Psoas muscle (tissue), 8 donors: ENCODE measurements around the gene NUP153. TPM values are rescaled to one million over a fixed set of nuclear protein-coding genes. Genes with fewer than 3 reads are reported as not detected.
"Not testable (repeated sequence)": the region's sequence is repeated elsewhere in the genome, so short reads cannot be mapped to it uniquely, and the experiment has no call there.

Experiments
- ATAC-seq, 4 donors: fragments of 200-7000 bp; cut with Tn5 transposase; one replicate each; pipeline ENCODE4 v1.9.1; 2020; ENCODE audit warnings: moderate library complexity in 3 of 4, mild to moderate bottlenecking in 2 of 4
- DNase-seq, 2 donors: peaks; one replicate each; pipeline ENCODE4 v3.0.0-alpha.2; 2020
- H3K27ac ChIP-seq: fragments of 200-600 bp; one replicate; pipeline ENCODE4 v1.8.0; 2022
- H3K27me3 ChIP-seq, 3 donors: fragments of 200-600 bp in 1 of 3; one replicate each; pipeline versions ENCODE4 v1.6.1 to v1.8.0; 2013 to 2022; ENCODE audit warnings: low read length in 2 of 3, mild to moderate bottlenecking in 2 of 3, moderate library complexity in 1 of 3; ENCODE audit not compliant: insufficient read depth in 3 of 3
- H3K36me3 ChIP-seq, 2 donors: fragments of 200-600 bp in 1 of 2; one replicate each; pipeline versions ENCODE4 v1.6.1 to v1.8.0; 2013 to 2022; ENCODE audit warnings: low read depth in 1 of 2, mild to moderate bottlenecking in 1 of 2, moderate library complexity in 1 of 2; ENCODE audit not compliant: insufficient read depth in 1 of 2
- H3K4me1 ChIP-seq: fragments of 200-600 bp; one replicate; pipeline ENCODE4 v1.8.0; 2022
- H3K4me3 ChIP-seq: fragments of 200-600 bp; one replicate; pipeline ENCODE4 v1.8.0; 2022; ENCODE audit warnings: mild to moderate bottlenecking
- H3K9me3 ChIP-seq: fragments of 200-600 bp; one replicate; pipeline ENCODE4 v1.8.0; 2022
- CTCF ChIP-seq: fragments of 200-600 bp; IDR thresholded peaks from one replicate; pipeline ENCODE4 v1.8.0; 2022; ENCODE audit warnings: antibody characterized with exemption
- WGBS, 3 donors: extraction: QIAGEN DNeasy Blood & Tissue Kit; methylation state at CpG; one replicate each; pipeline versions ENCODE4 v1.1.6 to v1.1.7; 2013; 5-methylcytosine and 5-hydroxymethylcytosine counted together
- intact Hi-C, 2 donors: fragments of 100-400 bp; cut with DNase I; formaldehyde crosslinking; loops; one replicate each; pipeline versions ENCODE4 v1.11.0 to v1.14.2; 2022
- polyA plus RNA-seq, 3 donors: library from polyadenylated mRNA; stranded (reverse); fragments of 200-250 nt; gene quantifications; one replicate each; pipeline ENCODE4 v1.2.3, GENCODE V29; 2013
- total RNA-seq, 4 donors: library from RNA; stranded (reverse); fragmentation: NEBNext Ultra II Directional in 2 of 4; extraction: Animal tissue kit (Norgen Biotek cat#: 25700) in 2 of 4; gene quantifications; one replicate each; pipeline versions ENCODE4 v1.2.1 to v1.2.4, GENCODE V29; 2021 to 2023
- donor health status: healthy with polysubstance abuse.
- donor health status: DM: no; HTN: no; CAD: no; lungs with moderate emphysema.
- donor health status: Bipolar disorder and iron deficiency.
- donor health status: healthy.
- donor health status: DM: yes; HTN: yes; CAD: no.
- donor health status: DM: no; HTN: no; CAD: no.
- donor health status: DM: no; HTN: no; CAD: no.
- donor health status: DM: yes; HTN: yes; CAD: no.

NUP153 gene
- total and polyA plus RNA-seq, 7 donors: 12.4 to 62.1 (median 32.7) TPM

- Histone ChIP-seq H3K9me3 (no peaks in the 10 kb centered on the region), H3K27me3 (no peaks in the 10 kb centered on the region), H3K4me3 (no peak overlapping the region), H3K4me1 (no peaks in the 10 kb centered on the region), H3K36me3 (no peaks in the 10 kb centered on the region), H3K27ac (no peak overlapping the region)
- DNase-seq (no peak), ATAC-seq (no peak)
- intact Hi-C loops: no loop called here
- TF ChIP-seq CTCF: no peak
Measured at GRCh38 chr6:17714177-17714576, 7.5 kb upstream of the NUP153 start.

GRCh38 chr6:17712576-17712975 is 5.9 kb upstream of the NUP153 start:
- H3K36me3 ChIP-seq: no peaks in the 10 kb centered on the region
- DNase-seq: no peak
- 40 to 46% (median 44%) methylated on average over 1 of the region's 1 CpG for WGBS, 3 donors
- no peak overlapping the region for H3K4me3 ChIP-seq
- intact Hi-C loops: no loop called here
- H3K9me3 ChIP-seq: no peaks in the 10 kb centered on the region
- no peaks in the 10 kb centered on the region for H3K27me3 ChIP-seq
- H3K27ac ChIP-seq: no peak overlapping the region
- peaks cover under 1% of the 10 kb centered on the region for H3K4me1 ChIP-seq
- TF ChIP-seq CTCF: no peak
- ATAC-seq: no peak

GRCh38 chr6:17710331-17710730 is 3.6 kb upstream of the NUP153 start:
- Histone ChIP-seq H3K4me1 (peaks cover 4% of the 10 kb centered on the region), H3K27me3 (no peaks in the 10 kb centered on the region), H3K36me3 (no peaks in the 10 kb centered on the region), H3K9me3 (no peaks in the 10 kb centered on the region), H3K27ac (no peak overlapping the region), H3K4me3 (no peak overlapping the region)
- 76 to 80% (median 79%) methylated on average over 3 of the region's 3 CpGs for whole genome bisulfite sequencing, 3 donors
- TF ChIP-seq CTCF: no peak
- intact Hi-C loops: no loop called here
- no peak for ATAC-seq
- DNase-seq: no peak

GRCh38 chr6:17709476-17709875 is 2.8 kb upstream of the NUP153 start:
- H3K27me3 ChIP-seq: no peaks in the 10 kb centered on the region
- no peak overlapping the region for H3K4me3 ChIP-seq
- H3K4me1 ChIP-seq: peaks cover 10% of the 10 kb centered on the region
- DNase-seq (no peak), ATAC-seq (no peak)
- intact Hi-C loops: loop anchor here in 1 of 2 donors (5.0 kb wide), 1 partner anchor 278 kb away; the partner anchor contains the start of gene KIF13A
- H3K27ac ChIP-seq: no peak overlapping the region
- no peaks in the 10 kb centered on the region for H3K36me3 ChIP-seq
- H3K9me3 ChIP-seq: no peaks in the 10 kb centered on the region
- no peak for TF ChIP-seq CTCF
- 96 to 98% (median 96%) methylated on average over 2 of the region's 2 CpGs for WGBS, 3 donors

GRCh38 chr6:17708035-17708434 is 1.3 kb upstream of the NUP153 start:
- H3K27me3 ChIP-seq, ATAC-seq, H3K4me3 ChIP-seq, DNase-seq, H3K36me3 ChIP-seq, H3K9me3 ChIP-seq, H3K27ac ChIP-seq: not testable (repeated sequence)
- WGBS, 3 donors: 90 to 92% (median 90%) methylated on average over 12 of the region's 12 CpGs
- peaks cover 22% of the 10 kb centered on the region for H3K4me1 ChIP-seq
- intact Hi-C loops: loop anchor here in 1 of 2 donors (5.0 kb wide), 1 partner anchor 279 kb away; the partner anchor contains the start of gene KIF13A
